PC-3 (cell line): ENCODE measurements around the gene FZR1. TPM values are rescaled to one million over a fixed set of nuclear protein-coding genes. Genes with fewer than 3 reads are reported as not detected.

ENCODE experiments used
- ATAC-seq: fragments of 200-7000 bp; cut with Tn5 transposase; 2 replicates; pipeline ENCODE4 v1.9.1; 2020; ENCODE audit warnings: mild to moderate bottlenecking, moderate library complexity
- BruUV-seq: library from RNA; stranded (reverse); fragments of 400-500 nt; replicated peaks from 2 replicates; lab custom pipeline; 2021; lab: Mats Ljungman, UMichigan
- CTCF ChIA-PET: fragments of 300-600 bp; sonication (Branson Sonifier 250); formaldehyde crosslinking; loops from one replicate; lab custom pipeline; 2022; ENCODE audit warnings: antibody characterized with exemption; lab: Charles Lee
- POLR2A ChIA-PET: fragments of 300-600 bp; sonication (Branson Sonifier 250); formaldehyde crosslinking; loops from one replicate; lab custom pipeline; 2022; ENCODE audit warnings: antibody characterized with exemption; ENCODE audit not compliant: unreplicated experiment; lab: Charles Lee
- DNase-seq: peaks from one replicate; pipeline ENCODE4 v3.0.0-alpha.2; 2015
- H2AFZ ChIP-seq: fragments of 300-600 bp; sonication (generic); 2 replicates; pipeline ENCODE4 v1.6.0; 2016; ENCODE audit warnings: antibody characterized with exemption, low read length
- H3F3A ChIP-seq: fragments of 300-600 bp; sonication (generic); one replicate; pipeline ENCODE4 v1.6.0; 2017; ENCODE audit warnings: antibody characterized with exemption, low read length, control low read depth, mild to moderate bottlenecking; ENCODE audit not compliant: unreplicated experiment
- H3K27ac ChIP-seq: fragments of 300-600 bp; sonication (generic); 2 replicates; pipeline ENCODE4 v1.5.1; 2016; ENCODE audit warnings: mild to moderate bottlenecking, low read length
- H3K27me3 ChIP-seq: fragments of 300-600 bp; sonication (generic); 2 replicates; pipeline ENCODE4 v1.6.1; 2016; ENCODE audit warnings: low read length, mixed read lengths
- H3K36me3 ChIP-seq: fragments of 300-600 bp; sonication (generic); 2 replicates; pipeline ENCODE4 v1.6.1; 2016; ENCODE audit warnings: low read depth, mixed run types, low read length, mixed read lengths
- H3K4me1 ChIP-seq: fragments of 300-600 bp; sonication (generic); 2 replicates; pipeline ENCODE4 v1.5.1; 2016; ENCODE audit warnings: low read length; ENCODE audit not compliant: insufficient read depth
- H3K4me2 ChIP-seq: fragments of 300-600 bp; sonication (generic); 2 replicates; pipeline ENCODE4 v1.6.0; 2016; ENCODE audit warnings: low read length
- H3K4me3 ChIP-seq: fragments of 300-600 bp; sonication (generic); 2 replicates; pipeline ENCODE4 v1.5.1; 2016; ENCODE audit warnings: mild to moderate bottlenecking, low read length, mixed read lengths
- H3K79me2 ChIP-seq: fragments of 300-600 bp; sonication (generic); 2 replicates; pipeline ENCODE4 v1.6.1; 2017; ENCODE audit warnings: low read length, mixed read lengths
- H3K9ac ChIP-seq: fragments of 300-600 bp; sonication (generic); 2 replicates; pipeline ENCODE4 v1.6.0; 2016; ENCODE audit warnings: mild to moderate bottlenecking, low read length
- H3K9me2 ChIP-seq: fragments of 300-600 bp; sonication (generic); replicated peaks from 2 replicates; pipeline ENCODE4 v1.6.1; 2016; ENCODE audit warnings: mixed run types, low read length, mixed read lengths
- H3K9me3 ChIP-seq: fragments of 300-600 bp; sonication (generic); 2 replicates; pipeline ENCODE4 v1.6.1; 2016; ENCODE audit warnings: low read length, mixed read lengths
- H4K20me1 ChIP-seq: fragments of 300-600 bp; sonication (generic); 2 replicates; pipeline ENCODE4 v1.6.1; 2016; ENCODE audit warnings: low read length, mixed read lengths
- CTCF ChIP-seq: fragments of 300-600 bp; sonication (generic); conservative IDR thresholded peaks from 2 replicates; pipeline ENCODE4 v1.5.1; 2017; ENCODE audit warnings: antibody characterized with exemption, low read depth, mild to moderate bottlenecking, low read length
- EZH2 ChIP-seq: fragments of 300-600 bp; sonication (generic); IDR thresholded peaks from one replicate; pipeline ENCODE4 v1.6.1; 2017; ENCODE audit warnings: antibody characterized with exemption, mild to moderate bottlenecking, low read length; ENCODE audit not compliant: unreplicated experiment
- EZH2phosphoT487 ChIP-seq: fragments of 300-600 bp; sonication (generic); IDR thresholded peaks from 2 replicates; pipeline ENCODE4 v1.6.1; 2018; ENCODE audit warnings: mild to moderate bottlenecking, antibody characterized with exemption, low read length, borderline replicate concordance
- intact Hi-C: fragments of 100-400 bp; cut with micrococcal nuclease; formaldehyde crosslinking; loops from 2 replicates; pipeline ENCODE4 v1.9.0; 2023
- total RNA-seq: library from RNA; depleted of rRNA; stranded (reverse); fragments of >200 nt; gene quantifications from 2 replicates; pipeline ENCODE4 v1.2.3, GENCODE V29; 2014

The FZR1 gene
- total RNA-seq, 1 experiment from 2014 or later = 53.6 TPM

DNA sequence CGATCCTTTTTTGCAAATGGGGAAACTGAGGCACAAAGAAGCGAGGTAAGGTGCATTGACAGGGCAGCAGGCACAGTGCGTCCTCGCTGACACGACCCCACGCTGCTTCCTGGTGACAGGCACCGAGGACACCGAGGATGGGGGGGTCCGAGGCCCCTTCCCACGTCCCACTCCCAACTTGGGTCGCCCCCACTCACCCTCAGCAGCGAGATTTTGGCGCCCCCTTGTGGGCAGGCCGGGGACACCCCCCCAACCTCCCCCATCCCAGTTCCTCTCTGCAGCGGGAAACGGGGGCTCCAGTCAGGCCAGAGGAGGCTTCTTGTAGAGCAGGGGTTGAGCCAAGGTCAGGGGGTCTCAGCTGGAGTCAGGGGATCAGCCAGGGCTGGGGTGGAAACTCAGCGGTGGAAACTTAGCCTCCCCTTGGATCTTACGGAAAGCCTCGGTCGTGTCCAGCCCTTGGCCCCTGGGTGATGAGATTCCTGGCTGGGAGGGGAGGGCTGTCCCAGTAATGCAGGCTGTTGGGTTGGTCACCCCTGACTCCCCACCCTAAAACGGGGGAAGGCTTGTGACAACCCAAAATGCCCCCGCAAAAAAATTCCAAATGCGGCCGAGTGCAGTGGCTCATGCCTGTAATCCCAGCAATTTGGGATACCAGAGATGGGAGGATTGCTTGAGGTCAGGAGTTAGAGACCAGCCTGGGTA, 34.0 kb upstream of the FZR1 start:
- Histone ChIP-seq H3K9me2 (no peaks in the 10 kb centered on the region), H3K4me2 (no peak overlapping the region), H3K4me1 (no peaks in the 10 kb centered on the region), H4K20me1 (no peaks in the 10 kb centered on the region), H3K9ac (no peak overlapping the region), H2AFZ (no peak overlapping the region), H3K4me3 (no peak overlapping the region), H3K36me3 (no peaks in the 10 kb centered on the region), H3K27ac (no peak overlapping the region), H3K79me2 (no peaks in the 10 kb centered on the region), H3K27me3 (no peaks in the 10 kb centered on the region), H3F3A (no peaks in the 10 kb centered on the region), H3K9me3 (no peaks in the 10 kb centered on the region)
- ChIA-PET POLR2A (no interaction called here), CTCF (interaction anchor here (0.6 kb wide), 2 partner anchors 33 to 127 kb away, joined by 3 read pairs; no protein-coding TSS in a partner anchor)
- ATAC-seq (peak; percentile 26; the same call in 1 of the 2 replicates), DNase-seq (peak; percentile 8)
- no peak for TF ChIP-seq EZH2phosphoT487
- peak; percentile 81 for TF ChIP-seq CTCF
- BruUV-seq = no TSS peak
- intact Hi-C loops = loop anchor here (2.0 kb wide), 2 partner anchors 145 to 167 kb away; no protein-coding TSS in a partner anchor

- no peak for TF ChIP-seq EZH2
- TF ChIP-seq EZH2phosphoT487 = no peak
- TF ChIP-seq CTCF = no peak
- Histone ChIP-seq H3K36me3 (no peaks in the 10 kb centered on the region), H3K9me2 (no peaks in the 10 kb centered on the region), H3K4me2 (no peak overlapping the region), H3K9me3 (no peaks in the 10 kb centered on the region), H2AFZ (no peak overlapping the region), H3K27me3 (no peaks in the 10 kb centered on the region), H3K79me2 (no peaks in the 10 kb centered on the region), H3K4me1 (no peaks in the 10 kb centered on the region), H3K27ac (no peak overlapping the region), H3K4me3 (no peak overlapping the region), H3K9ac (no peak overlapping the region), H3F3A (no peaks in the 10 kb centered on the region), H4K20me1 (no peaks in the 10 kb centered on the region)
- ChIA-PET POLR2A (no interaction called here), CTCF (no interaction called here)
- intact Hi-C loops = no loop called here
- BruUV-seq = no TSS peak
- DNase-seq = no peak
- ATAC-seq = no peak
Observed at GRCh38 chr19:3474010-3474409, 32.1 kb upstream of the FZR1 start.

GRCh38 chr19:3474614-3475013, 31.5 kb upstream of the FZR1 start:
- H4K20me1 ChIP-seq = no peaks in the 10 kb centered on the region
- H3F3A ChIP-seq = no peaks in the 10 kb centered on the region
- no peak for TF ChIP-seq EZH2phosphoT487
- TF ChIP-seq EZH2 = no peak
- no peak for TF ChIP-seq CTCF
- H3K4me3 ChIP-seq = no peak overlapping the region
- H3K27me3 ChIP-seq = no peaks in the 10 kb centered on the region
- intact Hi-C loops = no loop called here
- no peaks in the 10 kb centered on the region for H3K79me2 ChIP-seq
- POLR2A ChIA-PET = no interaction called here
- H3K4me1 ChIP-seq = no peaks in the 10 kb centered on the region
- H3K36me3 ChIP-seq = no peaks in the 10 kb centered on the region
- H3K4me2 ChIP-seq = no peak overlapping the region
- ATAC-seq (no peak), DNase-seq (no peak)
- CTCF ChIA-PET = no interaction called here
- H2AFZ ChIP-seq = no peak overlapping the region
- no peak overlapping the region for H3K27ac ChIP-seq
- no TSS peak for BruUV-seq
- H3K9me2 ChIP-seq = no peaks in the 10 kb centered on the region
- no peaks in the 10 kb centered on the region for H3K9me3 ChIP-seq
- no peak overlapping the region for H3K9ac ChIP-seq
